Smooth muscle cell (in vitro differentiated cells): ENCODE results near the gene CLEC1A. TPM values are rescaled to one million over a fixed set of nuclear protein-coding genes. Genes with fewer than 3 reads are reported as not detected.

Source experiments
- DNase-seq: peaks from one replicate; lab custom pipeline; 2025; ENCODE audit not compliant: unreplicated experiment; lab: John Stamatoyannopoulos, UW
- H2AFZ ChIP-seq: fragments of 200-600 bp; sonication (generic); 2 replicates; pipeline ENCODE4 v1.6.0; 2016; ENCODE audit warnings: antibody characterized with exemption, low read depth, mild to moderate bottlenecking
- H3F3A ChIP-seq: fragments of 200-600 bp; sonication (generic); 2 replicates; pipeline ENCODE4 v1.6.0; 2017; ENCODE audit warnings: antibody characterized with exemption, low read depth
- H3K27ac ChIP-seq: fragments of 200-600 bp; sonication (generic); 2 replicates; pipeline ENCODE4 v1.5.1; 2016; ENCODE audit warnings: low read depth, mild to moderate bottlenecking
- H3K27me3 ChIP-seq: fragments of 200-600 bp; sonication (generic); 2 replicates; pipeline ENCODE4 v1.6.1; 2016; ENCODE audit warnings: low read depth, mild to moderate bottlenecking
- H3K36me3 ChIP-seq: fragments of 200-600 bp; sonication (generic); 2 replicates; pipeline ENCODE4 v1.5.1; 2016; ENCODE audit warnings: low read depth
- H3K4me1 ChIP-seq: fragments of 200-600 bp; sonication (generic); 2 replicates; pipeline ENCODE4 v1.5.1; 2016; ENCODE audit warnings: low read depth
- H3K4me2 ChIP-seq: fragments of 200-600 bp; sonication (generic); 2 replicates; pipeline ENCODE4 v1.6.0; 2016; ENCODE audit warnings: mild to moderate bottlenecking
- H3K4me3 ChIP-seq: fragments of 200-600 bp; sonication (generic); 2 replicates; pipeline ENCODE4 v1.5.1; 2016; ENCODE audit warnings: mild to moderate bottlenecking
- H3K79me2 ChIP-seq: fragments of 200-600 bp; sonication (generic); 2 replicates; pipeline ENCODE4 v1.6.0; 2016; ENCODE audit warnings: low read depth, mild to moderate bottlenecking
- H3K9ac ChIP-seq: fragments of 200-600 bp; sonication (generic); 2 replicates; pipeline ENCODE4 v1.6.0; 2016; ENCODE audit warnings: low read depth
- H3K9me3 ChIP-seq: fragments of 200-600 bp; sonication (generic); replicated peaks from 2 replicates; pipeline ENCODE4 v1.5.1; 2016; ENCODE audit warnings: low read depth
- H4K20me1 ChIP-seq: fragments of 200-600 bp; sonication (generic); 2 replicates; pipeline ENCODE4 v1.6.0; 2016; ENCODE audit warnings: low read depth
- WGBS: methylation state at CpG from one replicate; pipeline ENCODE4 v1.1.7; 2016; ENCODE audit warnings: low lambda C conversion rate; 5-methylcytosine and 5-hydroxymethylcytosine counted together
- polyA plus RNA-seq: library from polyadenylated mRNA; unstranded; fragments of >200 nt; fragmentation: Nextera tagmentation; extraction: Ambion mirVana; gene quantifications from 2 replicates; pipeline ENCODE4 v1.2.1, GENCODE V29; 2016
- total RNA-seq: library from RNA; depleted of rRNA; stranded (reverse); fragments of >200 nt; gene quantifications from 2 replicates; pipeline ENCODE4 v1.2.3, GENCODE V29; 2014
- TF ChIP-seq, protein P1 (sequence below): fragments of 200-600 bp; sonication (generic); IDR thresholded peaks from 2 replicates; pipeline ENCODE4 v1.5.1; 2017; ENCODE audit warnings: borderline replicate concordance, mild to moderate bottlenecking, antibody characterized with exemption; ENCODE audit not compliant: insufficient read depth, poor library complexity, severe bottlenecking

CLEC1A gene
- total and polyA plus RNA-seq, 2 experiments from 2014 or later, result not detected

DNA sequence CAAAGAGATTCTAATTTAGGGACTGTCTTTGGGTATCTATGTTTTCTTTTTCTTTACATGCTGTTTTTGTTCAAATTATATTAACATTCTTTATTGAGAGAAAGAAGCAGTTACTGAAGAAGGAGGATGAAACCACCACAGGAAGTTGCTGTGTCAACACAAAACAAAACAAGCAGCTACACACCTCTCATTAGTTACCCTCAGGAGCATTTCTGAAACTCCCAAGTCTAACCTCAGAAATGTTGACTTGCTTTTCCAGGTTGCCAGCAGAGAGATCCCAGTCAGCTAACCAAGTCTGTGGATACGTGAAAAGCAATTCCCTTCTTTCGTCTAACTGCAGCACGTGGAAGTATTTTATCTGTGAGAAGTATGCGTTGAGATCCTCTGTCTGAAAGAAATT lies 33.5 kb downstream of the CLEC1A start:
- Histone ChIP-seq H3K9me3 (no peaks in the 10 kb centered on the region), H3K4me1 (no peaks in the 10 kb centered on the region), H3K79me2 (no peaks in the 10 kb centered on the region), H3K9ac (no peak overlapping the region), H3K4me2 (no peak overlapping the region), H4K20me1 (no peaks in the 10 kb centered on the region), H3K27me3 (no peaks in the 10 kb centered on the region), H3K36me3 (no peaks in the 10 kb centered on the region), H3K27ac (no peak overlapping the region), H3K4me3 (no peak overlapping the region), H3F3A (no peaks in the 10 kb centered on the region), H2AFZ (no peak overlapping the region)
- DNase-seq, result no peak
- 65% methylated on average over 4 of the region's 4 CpGs for WGBS
- TF ChIP-seq, protein P1, sequence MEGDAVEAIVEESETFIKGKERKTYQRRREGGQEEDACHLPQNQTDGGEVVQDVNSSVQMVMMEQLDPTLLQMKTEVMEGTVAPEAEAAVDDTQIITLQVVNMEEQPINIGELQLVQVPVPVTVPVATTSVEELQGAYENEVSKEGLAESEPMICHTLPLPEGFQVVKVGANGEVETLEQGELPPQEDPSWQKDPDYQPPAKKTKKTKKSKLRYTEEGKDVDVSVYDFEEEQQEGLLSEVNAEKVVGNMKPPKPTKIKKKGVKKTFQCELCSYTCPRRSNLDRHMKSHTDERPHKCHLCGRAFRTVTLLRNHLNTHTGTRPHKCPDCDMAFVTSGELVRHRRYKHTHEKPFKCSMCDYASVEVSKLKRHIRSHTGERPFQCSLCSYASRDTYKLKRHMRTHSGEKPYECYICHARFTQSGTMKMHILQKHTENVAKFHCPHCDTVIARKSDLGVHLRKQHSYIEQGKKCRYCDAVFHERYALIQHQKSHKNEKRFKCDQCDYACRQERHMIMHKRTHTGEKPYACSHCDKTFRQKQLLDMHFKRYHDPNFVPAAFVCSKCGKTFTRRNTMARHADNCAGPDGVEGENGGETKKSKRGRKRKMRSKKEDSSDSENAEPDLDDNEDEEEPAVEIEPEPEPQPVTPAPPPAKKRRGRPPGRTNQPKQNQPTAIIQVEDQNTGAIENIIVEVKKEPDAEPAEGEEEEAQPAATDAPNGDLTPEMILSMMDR, result no peak

DNA sequence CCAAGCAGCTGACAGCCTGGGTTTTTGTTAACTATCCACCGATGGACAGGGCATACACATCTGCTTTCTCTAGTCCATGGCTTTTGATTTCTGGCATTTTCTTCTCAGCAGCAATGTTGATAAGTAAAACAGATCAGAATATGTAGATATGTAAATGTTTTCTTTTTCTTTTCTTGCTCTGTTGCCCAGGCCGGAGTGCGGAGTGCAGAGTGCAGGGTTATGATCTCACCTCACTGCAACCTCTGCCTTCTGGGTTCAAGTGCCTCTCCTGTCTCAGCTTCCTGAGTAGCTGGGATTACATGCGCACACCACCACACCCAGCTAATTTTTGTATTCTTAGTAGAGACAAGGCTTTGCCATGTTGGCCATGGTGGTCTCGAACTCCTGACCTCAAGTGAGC lies 40.4 kb downstream of the CLEC1A start:
- TF ChIP-seq, protein P1, result no peak
- Histone ChIP-seq H4K20me1 (no peaks in the 10 kb centered on the region), H3K9me3 (no peaks in the 10 kb centered on the region), H2AFZ (no peak overlapping the region), H3K27me3 (no peaks in the 10 kb centered on the region), H3K27ac (no peak overlapping the region), H3K9ac (no peak overlapping the region), H3F3A (no peaks in the 10 kb centered on the region), H3K4me1 (no peaks in the 10 kb centered on the region), H3K4me3 (no peak overlapping the region), H3K79me2 (no peaks in the 10 kb centered on the region), H3K4me2 (no peak overlapping the region), H3K36me3 (no peaks in the 10 kb centered on the region)
- no peak for DNase-seq
- WGBS, result 92% methylated on average over 5 of the region's 5 CpGs

DNA sequence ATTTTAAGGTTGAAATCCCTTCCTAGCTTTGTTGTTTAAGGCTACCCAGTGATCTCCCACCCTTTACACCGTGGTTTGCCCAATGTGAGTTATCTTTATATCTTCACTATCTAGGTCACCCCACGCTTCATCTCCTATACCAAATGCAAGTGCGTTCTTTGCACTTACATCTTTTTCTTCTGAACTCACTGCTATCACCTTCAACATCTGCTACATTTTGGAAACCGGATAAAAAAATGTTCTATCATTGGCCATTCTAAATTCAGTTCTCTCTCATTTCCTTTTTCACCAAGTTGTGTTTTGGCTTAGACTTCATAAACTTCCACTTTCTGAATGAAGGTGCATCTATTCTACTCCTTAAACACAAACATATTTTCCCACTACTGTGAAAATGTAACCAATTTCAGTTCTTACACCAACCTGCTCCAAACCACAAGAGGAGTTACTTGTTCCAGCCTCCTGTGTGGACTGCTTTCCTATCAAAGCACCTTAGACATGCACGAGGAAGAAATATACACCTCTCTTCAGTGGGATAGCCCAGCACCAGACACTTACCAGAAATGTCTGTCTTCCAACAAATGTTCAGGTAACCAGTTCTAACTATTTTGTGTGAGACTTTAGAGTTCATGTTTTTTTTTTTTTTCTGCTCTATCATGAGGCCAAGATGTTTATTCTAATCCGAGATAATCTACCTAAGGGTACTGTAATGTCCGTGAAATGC lies 46.4 kb downstream of the CLEC1A start:
- H4K20me1 ChIP-seq, result no peaks in the 10 kb centered on the region

More for the DNA sequence above, 46.4 kb downstream of the CLEC1A start:
- H2AFZ ChIP-seq, result no peak overlapping the region
- H3K9me3 ChIP-seq, result no peaks in the 10 kb centered on the region
- no peak overlapping the region for H3K4me3 ChIP-seq
- no peak for DNase-seq
- H3K9ac ChIP-seq, result no peak overlapping the region
- H3K4me2 ChIP-seq, result no peak overlapping the region
- H3K36me3 ChIP-seq, result no peaks in the 10 kb centered on the region
- H3K79me2 ChIP-seq, result no peaks in the 10 kb centered on the region
- 90% methylated on average over 7 of the region's 7 CpGs for WGBS
- no peaks in the 10 kb centered on the region for H3F3A ChIP-seq
- no peak overlapping the region for H3K27ac ChIP-seq
- TF ChIP-seq, protein P1, result no peak
- no peaks in the 10 kb centered on the region for H3K27me3 ChIP-seq
- no peaks in the 10 kb centered on the region for H3K4me1 ChIP-seq
